ENCODE data around the gene TMIGD2.
"Not testable (repeated sequence)": the region's sequence is repeated elsewhere in the genome, so short reads cannot be mapped to it uniquely, and the experiment has no call there.

Gene TMIGD2

DNA sequence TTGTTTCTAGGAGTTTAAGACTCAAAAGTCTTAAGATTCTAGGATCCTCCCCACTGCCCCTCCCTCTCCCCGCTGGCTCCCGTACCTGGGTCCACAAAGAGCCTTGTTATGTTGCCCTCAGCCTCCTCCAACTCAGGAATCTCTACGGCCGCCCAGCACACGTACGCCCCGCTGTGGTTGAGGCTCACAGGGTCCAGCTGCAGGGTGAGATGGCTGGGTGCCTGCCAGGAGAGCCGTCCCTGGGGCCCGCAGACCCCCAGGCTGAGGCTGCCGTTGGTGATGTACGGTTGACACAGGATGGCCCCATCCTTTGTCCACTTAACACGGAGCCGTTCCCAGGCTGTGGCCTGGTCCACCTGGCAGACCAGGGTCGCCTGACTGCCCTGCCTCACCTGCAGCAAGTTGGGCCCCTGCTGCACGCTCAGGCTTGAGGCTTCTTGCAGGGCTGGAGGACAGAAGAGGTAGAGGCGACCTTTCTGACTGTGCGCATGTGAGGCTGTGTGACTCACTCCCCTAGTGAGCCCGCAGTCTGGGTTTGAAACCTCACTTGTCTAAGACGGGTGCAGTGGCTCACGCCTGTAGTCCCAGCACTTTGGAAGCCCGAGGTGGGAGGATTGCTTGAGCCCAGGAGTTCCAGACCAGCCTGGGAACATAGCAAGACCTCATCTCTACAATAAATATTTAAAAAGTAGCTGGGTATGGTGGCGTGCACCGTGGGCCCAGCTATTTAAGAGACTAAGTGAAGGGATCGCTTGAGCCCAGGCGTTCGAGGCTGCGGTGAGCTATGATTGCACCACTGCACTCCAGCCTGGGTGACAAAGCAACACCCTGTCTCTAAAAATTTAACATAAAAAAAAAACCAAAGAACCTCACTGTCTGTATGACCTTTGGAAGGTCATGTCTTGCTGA lies 4.0 kb downstream of the TMIGD2 start:
- DNase-seq (ENCODE audit: low read depth, low spot score): no peak

- no peak for DNase-seq (ENCODE audit: low read depth, low spot score)
These were observed 6.0 kb downstream of the TMIGD2 start for GRCh38 chr19:4295972-4296771.

GRCh38 chr19:4294389-4294788 lies 7.8 kb downstream of the TMIGD2 start:
- no peak for DNase-seq (ENCODE audit: low read depth, low spot score)

GRCh38 chr19:4292515-4292914 lies 9.7 kb downstream of the TMIGD2 start:
- DNase-seq (ENCODE audit: low read depth, low spot score): no peak

DNA sequence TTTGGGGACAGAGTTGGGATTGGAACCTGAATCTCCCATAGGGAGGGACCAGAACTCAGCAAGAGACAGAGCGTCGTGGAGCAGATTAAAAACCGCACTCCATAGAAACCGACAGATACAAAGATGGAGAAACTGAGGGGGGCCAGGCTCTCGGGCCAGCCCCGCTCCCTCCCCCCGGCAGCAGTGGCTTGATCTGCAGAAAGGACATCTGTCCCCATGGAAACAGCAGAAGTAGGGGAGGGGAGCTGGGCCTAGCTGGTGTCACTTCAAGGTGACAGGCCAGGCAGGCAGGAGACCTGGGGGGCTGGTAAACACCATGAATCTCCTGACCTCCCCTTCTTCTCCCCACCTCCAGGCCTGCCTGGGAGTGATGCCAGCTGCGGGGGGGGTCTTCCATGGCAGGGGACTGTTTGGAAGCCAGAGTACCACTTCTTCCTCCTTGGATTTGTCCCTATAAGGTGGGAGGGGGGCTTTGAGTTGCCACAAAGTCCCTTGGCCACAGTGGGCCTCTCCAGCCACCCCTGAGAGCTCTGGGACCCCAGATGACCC lies 10.9 kb downstream of the TMIGD2 start:
- DNase-seq (ENCODE audit: low read depth, low spot score): no peak

- DNase-seq (ENCODE audit: low read depth, low spot score): no peak
These were observed 14.0 kb downstream of the TMIGD2 start for GRCh38 chr19:4288091-4288777.

- DNase-seq (ENCODE audit: low read depth, low spot score): not testable (repeated sequence)
These were observed 16.0 kb downstream of the TMIGD2 start for GRCh38 chr19:4286141-4286540.

GRCh38 chr19:4284974-4285373 lies 17.2 kb downstream of the TMIGD2 start:
- DNase-seq (ENCODE audit: low read depth, low spot score): no peak

DNA sequence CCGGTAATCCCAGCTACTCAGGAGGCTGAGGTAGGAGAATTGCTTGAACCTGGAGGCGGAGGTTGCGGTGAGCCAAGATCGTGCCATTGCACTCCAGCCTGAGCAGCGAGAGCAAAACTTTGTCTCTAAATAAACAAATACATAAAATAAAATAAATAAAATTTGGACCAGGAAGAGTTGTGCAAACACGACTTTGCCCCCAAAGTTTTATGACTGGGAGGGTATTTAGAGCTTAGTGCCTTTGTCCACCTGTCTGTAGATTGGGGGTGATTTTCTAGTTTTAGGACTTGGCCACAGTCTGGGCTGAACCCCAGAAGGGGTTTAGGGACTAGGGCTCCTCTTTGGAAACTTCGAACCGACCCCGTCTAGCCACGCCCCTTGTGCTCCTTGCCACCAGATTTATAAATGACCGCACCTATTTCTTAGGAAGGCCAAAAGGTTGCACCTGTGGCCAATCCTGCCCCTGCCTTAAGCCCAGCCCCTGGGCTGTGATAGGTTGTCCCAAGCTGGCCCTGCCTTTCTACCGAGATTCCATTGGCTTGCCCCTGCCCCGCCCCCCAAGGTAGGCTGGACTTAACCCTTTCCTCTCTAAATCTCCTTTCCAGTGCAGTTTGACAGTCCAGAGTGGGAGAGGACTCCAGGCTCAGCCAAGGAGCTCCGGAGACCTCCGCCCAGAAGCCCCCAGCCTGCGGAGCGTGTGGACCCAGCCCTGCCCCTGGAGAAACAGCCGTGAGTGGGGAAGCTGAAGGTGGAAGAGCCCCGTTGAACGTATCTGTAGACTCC lies 17.8 kb downstream of the TMIGD2 start:
- no peak for DNase-seq (ENCODE audit: low read depth, low spot score)

GRCh38 chr19:4279530-4280422 lies 22.4 kb downstream of the TMIGD2 start:
- DNase-seq (ENCODE audit: low read depth, low spot score): no peak

- DNase-seq (ENCODE audit: low read depth, low spot score): no peak
These were observed 23.0 kb downstream of the TMIGD2 start for GRCh38 chr19:4279267-4279529.

- DNase-seq (ENCODE audit: low read depth, low spot score): no peak
These were observed 23.5 kb downstream of the TMIGD2 start, which contains the start of gene SHD for GRCh38 chr19:4278419-4279266. SHD (plus strand) TSS chr19:4279266; CDS start chr19:4280064, 798 bp downstream.

DNA sequence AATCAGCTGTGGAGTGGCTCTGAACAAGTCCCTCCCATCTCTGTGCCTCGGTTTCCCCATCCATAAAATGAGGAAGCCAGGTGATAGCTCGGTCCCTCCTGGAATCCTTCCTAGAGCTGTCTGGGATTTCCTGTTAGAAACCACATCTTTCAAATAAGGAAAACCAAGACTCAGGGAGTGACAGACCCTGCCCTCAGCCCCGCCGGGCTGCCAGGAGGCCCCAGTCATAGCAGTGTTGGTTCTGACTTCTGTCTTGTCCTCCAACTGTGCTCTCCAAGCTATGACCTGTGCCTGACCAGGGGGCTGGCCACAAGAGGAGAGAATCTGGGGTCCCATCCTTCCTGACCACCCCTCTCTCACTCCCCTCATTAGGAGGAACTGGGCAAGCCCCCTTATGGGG lies 24.2 kb downstream of the TMIGD2 start:
- DNase-seq (ENCODE audit: low read depth, low spot score): no peak

DNA sequence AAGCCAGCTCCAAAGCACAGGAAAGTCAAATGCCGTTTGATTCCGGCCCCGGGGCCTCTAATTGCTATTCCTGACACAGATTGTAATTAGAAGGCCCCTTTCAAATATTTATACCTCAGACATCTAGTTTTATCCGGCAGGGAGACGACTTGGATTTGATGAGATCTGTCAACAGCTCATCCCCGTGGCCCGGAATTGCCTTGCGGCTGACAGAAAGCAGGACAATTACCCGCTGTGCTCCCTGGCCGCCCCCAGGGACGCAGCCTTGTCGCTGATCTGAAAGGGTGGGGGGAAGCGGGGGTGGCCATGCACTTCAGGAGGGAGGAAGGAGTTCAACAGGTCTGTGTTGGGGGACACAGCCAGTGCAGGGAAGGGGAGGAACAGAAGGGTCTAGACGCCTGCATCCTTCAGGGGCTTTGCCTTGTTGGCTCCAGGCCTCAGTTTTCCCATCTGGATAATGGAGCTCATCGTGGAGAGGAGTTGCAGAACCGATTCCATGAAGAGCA lies 24.9 kb downstream of the TMIGD2 start:
- no peak for DNase-seq (ENCODE audit: low read depth, low spot score)

DNA sequence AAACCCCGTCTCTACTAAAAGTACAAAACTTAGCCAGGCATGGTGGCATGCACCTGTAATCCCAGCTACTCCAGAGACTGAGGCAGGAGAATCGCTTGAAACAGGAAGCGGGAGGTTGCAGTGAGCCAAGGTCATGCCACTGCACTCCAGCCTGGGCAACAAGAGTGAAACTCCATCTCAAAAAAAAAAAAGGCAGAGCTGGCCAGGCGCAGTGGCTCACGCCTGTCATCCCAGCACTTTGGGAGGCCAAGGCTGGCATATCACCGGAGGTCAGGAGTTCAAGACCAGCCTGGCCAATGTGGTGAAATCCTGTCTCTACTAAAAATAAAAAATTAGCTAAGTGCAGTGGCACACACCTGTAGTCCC lies 27.9 kb downstream of the TMIGD2 start:
- DNase-seq (ENCODE audit: low read depth, low spot score): not testable (repeated sequence)

DNA sequence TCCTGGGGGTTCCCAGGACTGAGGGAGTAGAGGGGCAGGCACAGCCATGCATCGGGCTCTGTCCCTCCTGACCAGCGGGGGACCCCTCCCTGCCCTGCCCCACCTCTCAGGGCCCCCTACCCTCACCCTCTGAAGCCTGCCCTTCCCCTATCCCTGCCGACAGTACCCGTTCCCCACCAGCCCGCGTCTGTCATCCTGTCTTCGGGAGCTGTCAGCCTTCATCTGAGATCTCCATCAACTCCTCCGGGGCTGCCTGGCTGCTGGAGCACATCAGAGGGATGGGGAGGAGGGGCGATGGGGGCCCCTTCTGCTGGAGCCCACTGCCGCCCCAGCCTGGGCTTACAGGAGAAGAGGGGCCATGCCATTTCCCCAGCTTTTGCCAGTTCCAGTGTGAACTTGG lies 29.3 kb downstream of the TMIGD2 start:
- DNase-seq (ENCODE audit: low read depth, low spot score): no peak

DNA sequence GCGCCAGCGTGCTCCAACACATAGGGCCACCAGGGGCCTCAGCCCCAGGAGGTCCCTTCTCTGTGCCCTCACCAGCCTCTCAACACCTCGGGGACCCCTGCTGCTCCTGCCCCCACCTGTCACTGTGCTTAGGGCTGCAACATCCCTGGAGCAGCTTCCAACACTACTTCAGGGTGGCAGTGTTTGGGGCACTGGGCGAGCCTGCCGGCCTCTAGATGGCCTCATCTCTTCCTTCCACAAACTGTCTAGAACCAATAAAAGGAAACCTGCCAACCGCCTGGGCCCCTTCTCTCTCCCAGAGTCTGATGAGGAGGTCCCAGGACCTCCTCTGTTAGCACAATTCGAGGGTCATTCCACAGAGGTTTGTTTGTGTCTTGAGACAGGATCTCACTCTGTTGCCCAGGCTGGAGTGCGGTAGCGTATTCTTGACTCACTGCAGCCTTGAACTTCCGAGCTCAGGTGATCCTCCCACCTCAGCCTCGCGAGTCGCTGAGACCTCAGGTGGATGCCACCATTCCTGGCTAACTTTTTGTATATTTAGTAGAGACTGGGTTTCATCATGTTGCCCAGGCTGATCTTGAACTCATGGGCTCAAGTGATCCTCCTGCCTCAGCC lies 33.3 kb downstream of the TMIGD2 start:
- no peak for DNase-seq (ENCODE audit: low read depth, low spot score)

GRCh38 chr19:4267901-4268815 lies 34.0 kb downstream of the TMIGD2 start:
- DNase-seq (ENCODE audit: low read depth, low spot score): no peak
